Upper lobe of right lung (tissue), 1 donor: ENCODE data around the gene SLC13A4. TPM values are rescaled to one million over a fixed set of nuclear protein-coding genes. Genes with fewer than 3 reads are reported as not detected.

Experiments
- ATAC-seq: fragments of 200-7000 bp; cut with Tn5 transposase; one replicate; pipeline ENCODE4 v1.9.1; 2020; ENCODE audit warnings: mild to moderate bottlenecking, moderate library complexity
- DNase-seq: peaks from one replicate; pipeline ENCODE4 v3.0.0-alpha.2; 2020
- H3K27ac ChIP-seq: fragments of 200-600 bp; one replicate; pipeline ENCODE4 v1.8.0; 2022
- H3K27me3 ChIP-seq: fragments of 200-600 bp; one replicate; pipeline ENCODE4 v1.8.0; 2022; ENCODE audit warnings: mild to moderate bottlenecking
- H3K36me3 ChIP-seq: fragments of 200-600 bp; one replicate; pipeline ENCODE4 v1.8.0; 2022
- H3K4me1 ChIP-seq: fragments of 200-600 bp; one replicate; pipeline ENCODE4 v1.8.0; 2022
- H3K4me3 ChIP-seq: fragments of 200-600 bp; one replicate; pipeline ENCODE4 v1.8.0; 2022; ENCODE audit warnings: mild to moderate bottlenecking
- H3K9me3 ChIP-seq: fragments of 200-600 bp; one replicate; pipeline ENCODE4 v1.8.0; 2022
- intact Hi-C: fragments of 100-400 bp; cut with DNase I; formaldehyde crosslinking; loops from one replicate; pipeline ENCODE4 v1.11.0; 2022
- total RNA-seq: library from RNA; stranded (reverse); fragmentation: NEBNext Ultra II Directional; extraction: Animal tissue kit (Norgen Biotek cat#: 25700); gene quantifications from one replicate; pipeline ENCODE4 v1.2.1, GENCODE V29; 2021
- TF ChIP-seq, protein P1 (sequence below): fragments of 200-600 bp; IDR thresholded peaks from one replicate; pipeline ENCODE4 v1.8.0; 2022; ENCODE audit warnings: antibody characterized with exemption
- donor health status: DM: no; HTN: yes; CAD: no; lungs with severe emphysema.

Gene SLC13A4
- total RNA-seq, 1 donor from 2014 or later, result not detected

GRCh38 chr7:135747366-135747765 is 19.4 kb upstream of the SLC13A4 start:
- Histone ChIP-seq H3K36me3 (no peaks in the 10 kb centered on the region), H3K27ac (no peak overlapping the region), H3K4me1 (peaks cover 5% of the 10 kb centered on the region), H3K4me3 (peak overlapping the region; percentile 40), H3K9me3 (no peaks in the 10 kb centered on the region), H3K27me3 (no peaks in the 10 kb centered on the region)
- intact Hi-C loops, result no loop called here
- no peak for ATAC-seq
- DNase-seq, result no peak
- TF ChIP-seq, protein P1, sequence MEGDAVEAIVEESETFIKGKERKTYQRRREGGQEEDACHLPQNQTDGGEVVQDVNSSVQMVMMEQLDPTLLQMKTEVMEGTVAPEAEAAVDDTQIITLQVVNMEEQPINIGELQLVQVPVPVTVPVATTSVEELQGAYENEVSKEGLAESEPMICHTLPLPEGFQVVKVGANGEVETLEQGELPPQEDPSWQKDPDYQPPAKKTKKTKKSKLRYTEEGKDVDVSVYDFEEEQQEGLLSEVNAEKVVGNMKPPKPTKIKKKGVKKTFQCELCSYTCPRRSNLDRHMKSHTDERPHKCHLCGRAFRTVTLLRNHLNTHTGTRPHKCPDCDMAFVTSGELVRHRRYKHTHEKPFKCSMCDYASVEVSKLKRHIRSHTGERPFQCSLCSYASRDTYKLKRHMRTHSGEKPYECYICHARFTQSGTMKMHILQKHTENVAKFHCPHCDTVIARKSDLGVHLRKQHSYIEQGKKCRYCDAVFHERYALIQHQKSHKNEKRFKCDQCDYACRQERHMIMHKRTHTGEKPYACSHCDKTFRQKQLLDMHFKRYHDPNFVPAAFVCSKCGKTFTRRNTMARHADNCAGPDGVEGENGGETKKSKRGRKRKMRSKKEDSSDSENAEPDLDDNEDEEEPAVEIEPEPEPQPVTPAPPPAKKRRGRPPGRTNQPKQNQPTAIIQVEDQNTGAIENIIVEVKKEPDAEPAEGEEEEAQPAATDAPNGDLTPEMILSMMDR, result no peak

GRCh38 chr7:135745703-135746312 is 17.8 kb upstream of the SLC13A4 start:
- intact Hi-C loops, result no loop called here
- no peaks in the 10 kb centered on the region for H3K27me3 ChIP-seq
- peaks cover 5% of the 10 kb centered on the region for H3K4me1 ChIP-seq
- peak overlapping the region; percentile 40 for H3K4me3 ChIP-seq
- ATAC-seq (no peak), DNase-seq (no peak)
- TF ChIP-seq, protein P1, result no peak
- no peaks in the 10 kb centered on the region for H3K36me3 ChIP-seq
- no peaks in the 10 kb centered on the region for H3K9me3 ChIP-seq
- H3K27ac ChIP-seq, result no peak overlapping the region

- intact Hi-C loops, result no loop called here
- Histone ChIP-seq H3K27ac (no peak overlapping the region), H3K4me3 (no peak overlapping the region), H3K4me1 (peaks cover 5% of the 10 kb centered on the region), H3K9me3 (no peaks in the 10 kb centered on the region), H3K36me3 (no peaks in the 10 kb centered on the region), H3K27me3 (no peaks in the 10 kb centered on the region)
- ATAC-seq, result no peak
- no peak for DNase-seq
- TF ChIP-seq, protein P1, result no peak
Observed at GRCh38 chr7:135744938-135745702, 17.1 kb upstream of the SLC13A4 start.

- intact Hi-C loops, result no loop called here
- no peak for DNase-seq
- Histone ChIP-seq H3K36me3 (no peaks in the 10 kb centered on the region), H3K4me3 (no peak overlapping the region), H3K27me3 (no peaks in the 10 kb centered on the region), H3K4me1 (peaks cover 5% of the 10 kb centered on the region), H3K9me3 (no peaks in the 10 kb centered on the region), H3K27ac (no peak overlapping the region)
- TF ChIP-seq, protein P1, result no peak
- no peak for ATAC-seq
Observed at GRCh38 chr7:135743907-135744731, 16.1 kb upstream of the SLC13A4 start.

GRCh38 chr7:135742371-135742770 is 14.4 kb upstream of the SLC13A4 start:
- intact Hi-C loops, result no loop called here
- DNase-seq (no peak), ATAC-seq (no peak)
- Histone ChIP-seq H3K9me3 (no peaks in the 10 kb centered on the region), H3K27me3 (no peaks in the 10 kb centered on the region), H3K36me3 (no peaks in the 10 kb centered on the region), H3K4me1 (peaks cover 5% of the 10 kb centered on the region), H3K27ac (no peak overlapping the region), H3K4me3 (no peak overlapping the region)
- TF ChIP-seq, protein P1, result no peak
